ENCODE measurements around the gene TMSB10.

GRCh38 chr2:84894758-84895520, 10.5 kb upstream of the TMSB10 start:
- TF ChIP-seq CTCF (CRISPR knock-in tag; IDR thresholded peaks at IDR 0.05) (no peak), USF2 (IDR thresholded peaks at IDR 0.05; ENCODE audit: low read depth, low read length) (no peak), USF2 (CRISPR knock-in tag; IDR thresholded peaks at IDR 0.05; ENCODE audit: borderline replicate concordance) (no peak), REST (IDR thresholded peaks at IDR 0.05; ENCODE audit: borderline replicate concordance in 1 of 2, low read depth in 1 of 2, low read length in 2 of 2) (no peak), BATF2 (CRISPR knock-in tag; IDR thresholded peaks at IDR 0.05) (no peak), HMGXB4 (CRISPR knock-in tag; IDR thresholded peaks at IDR 0.05; ENCODE audit: borderline replicate concordance in 1 of 2, low read depth in 1 of 2) (no peak), ATF1 (CRISPR knock-in tag; IDR thresholded peaks at IDR 0.05) (no peak), POLR2AphosphoS5 (IDR thresholded peaks at IDR 0.05; ENCODE audit: low read depth, low read length) (no peak), ZFP41 (CRISPR knock-in tag; IDR thresholded peaks at IDR 0.05; ENCODE audit: borderline replicate concordance) (no peak), MIER2 (CRISPR knock-in tag; IDR thresholded peaks at IDR 0.05) (no peak), PRDM15 (CRISPR knock-in tag; IDR thresholded peaks at IDR 0.05) (no peak), EZH2 (conservative IDR thresholded peaks at IDR 0.05; ENCODE audit: low read depth, low read length) (no peak), BHLHE40 (IDR thresholded peaks at IDR 0.05; ENCODE audit: low read length) (no peak), RCOR2 (CRISPR knock-in tag; IDR thresholded peaks at IDR 0.05) (no peak)

All from HepG2 (cell line).